Measurements from ENCODE around the gene PLK3. TPM values are rescaled to one million over a fixed set of nuclear protein-coding genes. Genes with fewer than 3 reads are reported as not detected.
A peak's percentile ranks its signal among the peaks of the same experiment; 100 is the strongest.

PLK3 gene
- total and polyA plus RNA-seq, 10 of the 15 experiments (the other 5 are each of a cell fraction or from before 2014, with no cell fraction given): 1.5 to 23.2 (median 12.1) TPM

DNA sequence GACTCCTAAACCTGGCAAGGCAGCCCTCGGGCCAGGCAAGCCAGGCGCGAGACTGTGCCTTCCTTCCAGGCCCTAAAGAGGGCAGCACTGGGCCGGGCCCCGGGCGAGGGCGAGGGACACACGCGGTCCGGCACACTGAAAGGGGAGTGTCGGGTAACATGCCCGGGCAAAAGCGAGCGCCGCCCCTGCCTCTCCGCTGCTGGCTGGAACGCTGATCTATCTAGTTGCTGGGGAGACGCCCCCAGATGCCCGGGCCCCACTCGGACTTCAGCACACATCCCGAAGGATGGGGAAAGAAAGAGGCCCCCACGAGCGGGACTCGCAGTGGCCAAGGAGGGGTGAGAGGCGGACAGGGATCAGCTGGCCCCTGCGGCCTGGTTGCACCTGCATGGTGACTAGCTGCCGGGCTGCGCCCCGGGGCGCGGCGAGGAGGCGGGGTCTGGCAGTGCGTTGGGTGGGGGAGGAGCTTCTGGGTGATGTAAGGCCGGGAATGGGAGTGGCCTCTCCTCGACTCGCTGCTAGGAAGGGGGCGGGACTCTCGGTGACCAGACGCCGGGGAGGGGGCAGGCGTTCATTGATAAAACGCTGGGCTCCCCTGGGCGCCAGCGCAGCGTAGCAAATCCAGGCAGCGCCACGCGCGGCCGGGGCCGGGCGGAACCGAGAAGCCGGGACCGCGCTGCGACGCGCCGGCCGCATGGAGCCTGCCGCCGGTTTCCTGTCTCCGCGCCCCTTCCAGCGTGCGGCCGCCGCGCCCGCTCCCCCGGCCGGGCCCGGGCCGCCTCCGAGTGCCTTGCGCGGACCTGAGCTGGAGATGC is at the start of gene PLK3 (continued):
- no peak for TF ChIP-seq CEBPB (IDR thresholded peaks at IDR 0.05; ENCODE audit: borderline replicate concordance in 1 of 2, low read depth in 2 of 2, low read length in 2 of 2)
- peak; percentile 48 for TF ChIP-seq MEF2B (IDR thresholded peaks at IDR 0.05; ENCODE audit: partially characterized antibody, poor library complexity, severe bottlenecking)
- TF ChIP-seq TAF1 (IDR thresholded peaks at IDR 0.05; ENCODE audit: borderline replicate concordance, low read depth, low read length): peak; percentile 63; the same call in 1 of the 2 replicates
- TF ChIP-seq, protein P1, sequence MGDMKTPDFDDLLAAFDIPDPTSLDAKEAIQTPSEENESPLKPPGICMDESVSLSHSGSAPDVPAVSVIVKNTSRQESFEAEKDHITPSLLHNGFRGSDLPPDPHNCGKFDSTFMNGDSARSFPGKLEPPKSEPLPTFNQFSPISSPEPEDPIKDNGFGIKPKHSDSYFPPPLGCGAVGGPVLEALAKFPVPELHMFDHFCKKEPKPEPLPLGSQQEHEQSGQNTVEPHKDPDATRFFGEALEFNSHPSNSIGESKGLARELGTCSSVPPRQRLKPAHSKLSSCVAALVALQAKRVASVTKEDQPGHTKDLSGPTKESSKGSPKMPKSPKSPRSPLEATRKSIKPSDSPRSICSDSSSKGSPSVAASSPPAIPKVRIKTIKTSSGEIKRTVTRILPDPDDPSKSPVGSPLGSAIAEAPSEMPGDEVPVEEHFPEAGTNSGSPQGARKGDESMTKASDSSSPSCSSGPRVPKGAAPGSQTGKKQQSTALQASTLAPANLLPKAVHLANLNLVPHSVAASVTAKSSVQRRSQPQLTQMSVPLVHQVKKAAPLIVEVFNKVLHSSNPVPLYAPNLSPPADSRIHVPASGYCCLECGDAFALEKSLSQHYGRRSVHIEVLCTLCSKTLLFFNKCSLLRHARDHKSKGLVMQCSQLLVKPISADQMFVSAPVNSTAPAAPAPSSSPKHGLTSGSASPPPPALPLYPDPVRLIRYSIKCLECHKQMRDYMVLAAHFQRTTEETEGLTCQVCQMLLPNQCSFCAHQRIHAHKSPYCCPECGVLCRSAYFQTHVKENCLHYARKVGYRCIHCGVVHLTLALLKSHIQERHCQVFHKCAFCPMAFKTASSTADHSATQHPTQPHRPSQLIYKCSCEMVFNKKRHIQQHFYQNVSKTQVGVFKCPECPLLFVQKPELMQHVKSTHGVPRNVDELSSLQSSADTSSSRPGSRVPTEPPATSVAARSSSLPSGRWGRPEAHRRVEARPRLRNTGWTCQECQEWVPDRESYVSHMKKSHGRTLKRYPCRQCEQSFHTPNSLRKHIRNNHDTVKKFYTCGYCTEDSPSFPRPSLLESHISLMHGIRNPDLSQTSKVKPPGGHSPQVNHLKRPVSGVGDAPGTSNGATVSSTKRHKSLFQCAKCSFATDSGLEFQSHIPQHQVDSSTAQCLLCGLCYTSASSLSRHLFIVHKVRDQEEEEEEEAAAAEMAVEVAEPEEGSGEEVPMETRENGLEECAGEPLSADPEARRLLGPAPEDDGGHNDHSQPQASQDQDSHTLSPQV (IDR thresholded peaks at IDR 0.05): no peak
- no peak for TF ChIP-seq RUNX3 (IDR thresholded peaks at IDR 0.05; ENCODE audit: low read length)
- TF ChIP-seq NBN (IDR thresholded peaks at IDR 0.05): peak; percentile 98
- no peak for TF ChIP-seq GABPA (IDR thresholded peaks at IDR 0.05; ENCODE audit: low read depth)
- TF ChIP-seq, protein P2, sequence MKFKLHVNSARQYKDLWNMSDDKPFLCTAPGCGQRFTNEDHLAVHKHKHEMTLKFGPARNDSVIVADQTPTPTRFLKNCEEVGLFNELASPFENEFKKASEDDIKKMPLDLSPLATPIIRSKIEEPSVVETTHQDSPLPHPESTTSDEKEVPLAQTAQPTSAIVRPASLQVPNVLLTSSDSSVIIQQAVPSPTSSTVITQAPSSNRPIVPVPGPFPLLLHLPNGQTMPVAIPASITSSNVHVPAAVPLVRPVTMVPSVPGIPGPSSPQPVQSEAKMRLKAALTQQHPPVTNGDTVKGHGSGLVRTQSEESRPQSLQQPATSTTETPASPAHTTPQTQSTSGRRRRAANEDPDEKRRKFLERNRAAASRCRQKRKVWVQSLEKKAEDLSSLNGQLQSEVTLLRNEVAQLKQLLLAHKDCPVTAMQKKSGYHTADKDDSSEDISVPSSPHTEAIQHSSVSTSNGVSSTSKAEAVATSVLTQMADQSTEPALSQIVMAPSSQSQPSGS (IDR thresholded peaks at IDR 0.05; ENCODE audit: low read length): no peak
- TF ChIP-seq, protein P3, sequence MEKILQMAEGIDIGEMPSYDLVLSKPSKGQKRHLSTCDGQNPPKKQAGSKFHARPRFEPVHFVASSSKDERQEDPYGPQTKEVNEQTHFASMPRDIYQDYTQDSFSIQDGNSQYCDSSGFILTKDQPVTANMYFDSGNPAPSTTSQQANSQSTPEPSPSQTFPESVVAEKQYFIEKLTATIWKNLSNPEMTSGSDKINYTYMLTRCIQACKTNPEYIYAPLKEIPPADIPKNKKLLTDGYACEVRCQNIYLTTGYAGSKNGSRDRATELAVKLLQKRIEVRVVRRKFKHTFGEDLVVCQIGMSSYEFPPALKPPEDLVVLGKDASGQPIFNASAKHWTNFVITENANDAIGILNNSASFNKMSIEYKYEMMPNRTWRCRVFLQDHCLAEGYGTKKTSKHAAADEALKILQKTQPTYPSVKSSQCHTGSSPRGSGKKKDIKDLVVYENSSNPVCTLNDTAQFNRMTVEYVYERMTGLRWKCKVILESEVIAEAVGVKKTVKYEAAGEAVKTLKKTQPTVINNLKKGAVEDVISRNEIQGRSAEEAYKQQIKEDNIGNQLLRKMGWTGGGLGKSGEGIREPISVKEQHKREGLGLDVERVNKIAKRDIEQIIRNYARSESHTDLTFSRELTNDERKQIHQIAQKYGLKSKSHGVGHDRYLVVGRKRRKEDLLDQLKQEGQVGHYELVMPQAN (conservative IDR thresholded peaks at IDR 0.05): peak; percentile 86
- no peak for TF ChIP-seq ZSCAN29 (IDR thresholded peaks at IDR 0.05)
- peak; percentile 79 for TF ChIP-seq DPF2 (IDR thresholded peaks at IDR 0.05)
- no peak for TF ChIP-seq MTA3 (IDR thresholded peaks at IDR 0.05; ENCODE audit: borderline replicate concordance, low read length)
- TF ChIP-seq, protein P4, sequence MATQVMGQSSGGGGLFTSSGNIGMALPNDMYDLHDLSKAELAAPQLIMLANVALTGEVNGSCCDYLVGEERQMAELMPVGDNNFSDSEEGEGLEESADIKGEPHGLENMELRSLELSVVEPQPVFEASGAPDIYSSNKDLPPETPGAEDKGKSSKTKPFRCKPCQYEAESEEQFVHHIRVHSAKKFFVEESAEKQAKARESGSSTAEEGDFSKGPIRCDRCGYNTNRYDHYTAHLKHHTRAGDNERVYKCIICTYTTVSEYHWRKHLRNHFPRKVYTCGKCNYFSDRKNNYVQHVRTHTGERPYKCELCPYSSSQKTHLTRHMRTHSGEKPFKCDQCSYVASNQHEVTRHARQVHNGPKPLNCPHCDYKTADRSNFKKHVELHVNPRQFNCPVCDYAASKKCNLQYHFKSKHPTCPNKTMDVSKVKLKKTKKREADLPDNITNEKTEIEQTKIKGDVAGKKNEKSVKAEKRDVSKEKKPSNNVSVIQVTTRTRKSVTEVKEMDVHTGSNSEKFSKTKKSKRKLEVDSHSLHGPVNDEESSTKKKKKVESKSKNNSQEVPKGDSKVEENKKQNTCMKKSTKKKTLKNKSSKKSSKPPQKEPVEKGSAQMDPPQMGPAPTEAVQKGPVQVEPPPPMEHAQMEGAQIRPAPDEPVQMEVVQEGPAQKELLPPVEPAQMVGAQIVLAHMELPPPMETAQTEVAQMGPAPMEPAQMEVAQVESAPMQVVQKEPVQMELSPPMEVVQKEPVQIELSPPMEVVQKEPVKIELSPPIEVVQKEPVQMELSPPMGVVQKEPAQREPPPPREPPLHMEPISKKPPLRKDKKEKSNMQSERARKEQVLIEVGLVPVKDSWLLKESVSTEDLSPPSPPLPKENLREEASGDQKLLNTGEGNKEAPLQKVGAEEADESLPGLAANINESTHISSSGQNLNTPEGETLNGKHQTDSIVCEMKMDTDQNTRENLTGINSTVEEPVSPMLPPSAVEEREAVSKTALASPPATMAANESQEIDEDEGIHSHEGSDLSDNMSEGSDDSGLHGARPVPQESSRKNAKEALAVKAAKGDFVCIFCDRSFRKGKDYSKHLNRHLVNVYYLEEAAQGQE (IDR thresholded peaks at IDR 0.05; ENCODE audit: low read depth, low read length): no peak
- no peak for TF ChIP-seq YBX1 (IDR thresholded peaks at IDR 0.05)

Measured in GM12878 (cell line).